ENCODE results near the gene PRLR. TPM values are rescaled to one million over a fixed set of nuclear protein-coding genes. Genes with fewer than 3 reads are reported as not detected.
A peak's percentile ranks its signal among the peaks of the same experiment; 100 is the strongest.

PRLR gene
- total RNA-seq, 4 donors from 2014 or later = 0.10 to 0.65 (median 0.39) TPM

DNA sequence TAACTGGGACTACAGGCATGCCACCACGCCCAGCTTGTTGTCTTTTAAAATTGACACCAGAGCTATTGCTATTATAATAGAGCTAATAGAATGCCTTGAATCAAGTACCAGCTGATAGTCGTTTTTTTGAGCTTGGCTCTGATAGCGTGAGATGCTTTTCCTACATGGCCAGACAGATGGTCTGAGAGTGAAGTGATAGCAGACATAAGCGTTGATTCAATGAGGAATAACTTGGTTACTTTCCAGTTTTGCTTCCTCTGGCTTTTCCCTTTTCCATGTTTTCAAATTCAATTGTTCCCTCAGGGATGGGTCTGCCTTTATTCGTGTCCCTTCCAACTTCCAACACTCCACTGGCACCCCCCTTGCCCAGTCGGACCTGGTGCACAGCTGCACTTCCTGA is 197.9 kb downstream of the PRLR start:
- no peaks in the 10 kb centered on the region for H3K9me3 ChIP-seq
- intact Hi-C loops (cut with DNase I; ENCODE audit: low total_unique reads) (no loop called here), in situ Hi-C loops (cut with MboI; ENCODE audit: low sequenced_read_pairs in 4 of 4) (no loop called here)
- no peak for DNase-seq
- no peaks in the 10 kb centered on the region for H3K4me1 ChIP-seq
- ATAC-seq = no peak
- TF ChIP-seq POLR2A (IDR thresholded peaks at IDR 0.05) = no peak
- TF ChIP-seq, protein P1, sequence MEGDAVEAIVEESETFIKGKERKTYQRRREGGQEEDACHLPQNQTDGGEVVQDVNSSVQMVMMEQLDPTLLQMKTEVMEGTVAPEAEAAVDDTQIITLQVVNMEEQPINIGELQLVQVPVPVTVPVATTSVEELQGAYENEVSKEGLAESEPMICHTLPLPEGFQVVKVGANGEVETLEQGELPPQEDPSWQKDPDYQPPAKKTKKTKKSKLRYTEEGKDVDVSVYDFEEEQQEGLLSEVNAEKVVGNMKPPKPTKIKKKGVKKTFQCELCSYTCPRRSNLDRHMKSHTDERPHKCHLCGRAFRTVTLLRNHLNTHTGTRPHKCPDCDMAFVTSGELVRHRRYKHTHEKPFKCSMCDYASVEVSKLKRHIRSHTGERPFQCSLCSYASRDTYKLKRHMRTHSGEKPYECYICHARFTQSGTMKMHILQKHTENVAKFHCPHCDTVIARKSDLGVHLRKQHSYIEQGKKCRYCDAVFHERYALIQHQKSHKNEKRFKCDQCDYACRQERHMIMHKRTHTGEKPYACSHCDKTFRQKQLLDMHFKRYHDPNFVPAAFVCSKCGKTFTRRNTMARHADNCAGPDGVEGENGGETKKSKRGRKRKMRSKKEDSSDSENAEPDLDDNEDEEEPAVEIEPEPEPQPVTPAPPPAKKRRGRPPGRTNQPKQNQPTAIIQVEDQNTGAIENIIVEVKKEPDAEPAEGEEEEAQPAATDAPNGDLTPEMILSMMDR (IDR thresholded peaks at IDR 0.05 in 4 of 5, conservative IDR thresholded peaks at IDR 0.05 in 1 of 5) = no peak
- H3K27me3 ChIP-seq = no peaks in the 10 kb centered on the region
- H3K4me3 ChIP-seq = no peak overlapping the region
- no peak overlapping the region for H3K27ac ChIP-seq
- H3K36me3 ChIP-seq = no peaks in the 10 kb centered on the region

DNA sequence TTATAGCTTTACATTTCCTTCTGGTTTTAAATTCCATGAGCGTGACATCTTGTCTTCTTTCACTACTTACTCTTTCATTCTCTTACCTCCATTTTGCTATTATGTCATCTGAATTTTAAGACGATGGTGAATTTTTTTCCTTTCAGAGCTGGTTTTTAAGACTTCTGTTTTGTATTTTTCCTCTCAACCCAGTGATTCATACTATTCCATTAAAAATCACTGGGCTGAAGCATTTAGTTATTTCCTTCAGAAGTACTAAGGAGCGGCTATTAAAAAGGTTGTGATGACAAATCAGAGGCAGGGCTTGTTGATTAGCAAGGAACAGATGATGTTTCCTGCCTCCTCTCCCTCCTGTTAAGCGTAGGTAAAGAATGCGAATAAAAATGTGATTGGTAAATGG is 199.0 kb downstream of the PRLR start:
- no peak for TF ChIP-seq POLR2A (IDR thresholded peaks at IDR 0.05)
- TF ChIP-seq, protein P1 (IDR thresholded peaks at IDR 0.05 in 4 of 5, conservative IDR thresholded peaks at IDR 0.05 in 1 of 5) = no peak
- in situ Hi-C loops (cut with MboI; ENCODE audit: low sequenced_read_pairs in 4 of 4) = no loop called here
- Histone ChIP-seq H3K36me3 (no peaks in the 10 kb centered on the region), H3K27ac (no peak overlapping the region), H3K27me3 (no peaks in the 10 kb centered on the region), H3K9me3 (no peaks in the 10 kb centered on the region), H3K4me3 (no peak overlapping the region), H3K4me1 (no peaks in the 10 kb centered on the region)
- intact Hi-C loops (cut with DNase I; ENCODE audit: low total_unique reads) = no loop called here
- no peak for DNase-seq
- ATAC-seq = no peak

- in situ Hi-C loops (cut with MboI; ENCODE audit: low sequenced_read_pairs in 4 of 4) (no loop called here), intact Hi-C loops (cut with DNase I; ENCODE audit: low total_unique reads) (no loop called here)
- H3K9me3 ChIP-seq = no peaks in the 10 kb centered on the region
- H3K27me3 ChIP-seq = no peaks in the 10 kb centered on the region
- no peak overlapping the region for H3K4me3 ChIP-seq
- no peaks in the 10 kb centered on the region for H3K4me1 ChIP-seq
- TF ChIP-seq, protein P1 (IDR thresholded peaks at IDR 0.05 in 4 of 5, conservative IDR thresholded peaks at IDR 0.05 in 1 of 5) = no peak
- no peak for TF ChIP-seq POLR2A (IDR thresholded peaks at IDR 0.05)
- ATAC-seq (no peak), DNase-seq (no peak)
- H3K27ac ChIP-seq = no peak overlapping the region
- no peaks in the 10 kb centered on the region for H3K36me3 ChIP-seq
These were observed 199.7 kb downstream of the PRLR start for GRCh38 chr5:35030426-35031100.

DNA sequence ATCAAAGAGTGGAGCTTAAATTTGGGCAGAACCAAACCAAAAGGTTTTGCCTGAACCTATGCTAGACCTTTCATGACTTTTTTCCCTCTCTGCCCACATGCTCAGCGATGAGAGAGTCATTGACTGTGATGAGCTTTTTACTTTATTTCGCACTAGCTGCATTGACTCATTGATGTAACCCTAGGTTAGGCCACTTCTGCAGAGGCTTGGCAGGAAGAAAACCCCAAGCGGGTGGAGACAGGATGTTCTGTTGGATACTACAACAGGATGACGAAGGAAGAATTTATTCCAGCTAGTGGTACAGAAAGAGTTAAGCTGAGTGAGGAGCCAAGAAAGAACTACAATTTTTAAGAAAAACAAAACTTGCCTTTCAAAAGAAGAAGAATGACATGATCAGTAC is 201.0 kb downstream of the PRLR start:
- TF ChIP-seq, protein P1 (IDR thresholded peaks at IDR 0.05 in 4 of 5, conservative IDR thresholded peaks at IDR 0.05 in 1 of 5) = no peak
- no peak for TF ChIP-seq POLR2A (IDR thresholded peaks at IDR 0.05)
- no peaks in the 10 kb centered on the region for H3K9me3 ChIP-seq
- peak in 1 of 2 donors; percentile 49 for DNase-seq
- in situ Hi-C loops (cut with MboI; ENCODE audit: low sequenced_read_pairs in 4 of 4) = no loop called here
- no peaks in the 10 kb centered on the region for H3K36me3 ChIP-seq
- H3K4me1 ChIP-seq = no peaks in the 10 kb centered on the region
- peak in 1 of 2 donors; percentile 58 for ATAC-seq
- no peaks in the 10 kb centered on the region for H3K27me3 ChIP-seq
- intact Hi-C loops (cut with DNase I; ENCODE audit: low total_unique reads) = no loop called here
- H3K27ac ChIP-seq = no peak overlapping the region
- no peak overlapping the region for H3K4me3 ChIP-seq

GRCh38 chr5:35026941-35027340 is 203.3 kb downstream of the PRLR start:
- ATAC-seq = no peak
- TF ChIP-seq POLR2A (IDR thresholded peaks at IDR 0.05) = no peak
- TF ChIP-seq, protein P1 (IDR thresholded peaks at IDR 0.05 in 4 of 5, conservative IDR thresholded peaks at IDR 0.05 in 1 of 5) = no peak
- Histone ChIP-seq H3K4me1 (no peaks in the 10 kb centered on the region), H3K27me3 (no peaks in the 10 kb centered on the region), H3K4me3 (no peak overlapping the region), H3K36me3 (no peaks in the 10 kb centered on the region), H3K9me3 (no peaks in the 10 kb centered on the region), H3K27ac (no peak overlapping the region)
- in situ Hi-C loops (cut with MboI; ENCODE audit: low sequenced_read_pairs in 4 of 4) (no loop called here), intact Hi-C loops (cut with DNase I; ENCODE audit: low total_unique reads) (no loop called here)
- no peak for DNase-seq

Measured in gastrocnemius medialis (tissue), 4 donors.